Endodermal cell (in vitro differentiated cells): ENCODE results near the gene OR2T5. TPM values are rescaled to one million over a fixed set of nuclear protein-coding genes. Genes with fewer than 3 reads are reported as not detected.

ENCODE experiments used
- total RNA-seq, 2 donors: library from RNA; stranded (reverse); fragmentation: NEBNext Ultra II Directional in 1 of 2; extraction: Animal tissue kit (Norgen Biotek cat#: 25700) in 1 of 2; gene quantifications; 2 replicates in 1 of 2; 3 replicates in 1 of 2; pipeline ENCODE4 v1.2.1, GENCODE V29; 2021

The OR2T5 gene
- total RNA-seq, 2 donors from 2014 or later, result not detected

Other genes starting within 250 kb of the OR2T5 start
- gene OR2T33, start 210.6 kb upstream of the OR2T5 start, total RNA-seq, result not detected
- not detected for gene OR2T12, start 185.2 kb upstream of the OR2T5 start, total RNA-seq
- not detected for gene OR2M7, start 164.0 kb upstream of the OR2T5 start, total RNA-seq
- gene OR14C36, start 139.8 kb upstream of the OR2T5 start, total RNA-seq, result not detected
- gene OR2T4, start 126.9 kb upstream of the OR2T5 start, total RNA-seq, result not detected
- not detected for gene OR2T6, start 112.8 kb upstream of the OR2T5 start, total RNA-seq
- not detected for gene OR2T1, start 85.5 kb upstream of the OR2T5 start, total RNA-seq
- not detected for gene OR2T2, start 43.0 kb upstream of the OR2T5 start, total RNA-seq
- not detected for gene OR2T3, start 15.2 kb upstream of the OR2T5 start, total RNA-seq
- not detected for gene OR2G6, start 19.5 kb downstream of the OR2T5 start, total RNA-seq
- gene OR2T29, start 74.2 kb downstream of the OR2T5 start, total RNA-seq, result not detected
- gene OR2T34, start 86.2 kb downstream of the OR2T5 start, total RNA-seq, result not detected
- not detected for gene OR2T10, start 109.1 kb downstream of the OR2T5 start, total RNA-seq
- not detected for gene OR2T11, start 146.5 kb downstream of the OR2T5 start, total RNA-seq
- not detected for gene OR2T35, start 156.7 kb downstream of the OR2T5 start, total RNA-seq
- gene OR2T27, start 166.9 kb downstream of the OR2T5 start, total RNA-seq, result not detected
- not detected for gene OR14I1, start 214.2 kb downstream of the OR2T5 start, total RNA-seq